ENCODE measurements around the gene PCK1. TPM values are rescaled to one million over a fixed set of nuclear protein-coding genes. Genes with fewer than 3 reads are reported as not detected.

PCK1 gene
- total and polyA plus RNA-seq, 2 of the 13 experiments (the other 11 are each of a cell fraction or from before 2014, with no cell fraction given) = 6.5 to 12.6 TPM

DNA sequence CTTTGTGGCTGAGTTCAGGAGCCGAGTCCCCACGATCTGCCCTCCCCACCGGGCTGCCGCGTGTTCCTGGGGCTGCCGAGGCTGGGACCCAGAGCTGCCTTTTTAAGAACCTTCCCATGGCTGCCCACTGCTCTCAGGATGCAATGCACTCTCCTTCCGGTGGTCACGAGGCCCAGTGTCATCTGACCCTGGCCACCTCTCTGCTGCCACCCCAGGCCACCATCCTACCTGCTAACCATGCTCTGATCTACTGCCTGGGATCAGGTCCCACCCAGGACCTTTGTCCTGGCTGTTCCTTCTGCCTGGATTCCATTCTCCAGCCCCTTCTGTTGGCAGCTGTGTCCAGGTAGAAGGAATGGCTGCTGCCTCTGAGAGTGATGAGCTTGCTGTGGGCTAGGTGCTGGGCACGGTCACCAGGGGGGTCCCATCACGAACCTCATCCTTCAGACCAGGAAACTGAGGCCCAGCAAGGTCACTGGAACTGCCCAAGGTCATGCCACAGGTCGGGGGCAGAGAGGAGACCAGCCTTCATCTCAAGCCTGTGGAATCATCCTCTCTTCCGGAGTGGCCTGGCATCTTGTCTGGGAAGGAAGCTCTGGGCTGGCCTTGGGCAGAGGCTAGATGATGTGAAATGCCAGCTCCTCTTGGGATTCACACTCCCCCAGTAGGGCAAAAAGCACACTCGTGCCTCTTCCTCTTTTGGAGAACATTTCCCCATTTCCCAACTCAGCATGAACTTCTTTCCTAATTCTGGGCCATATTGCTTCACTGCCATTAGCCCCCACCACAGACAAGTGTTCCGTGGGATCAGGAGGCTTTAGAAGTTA lies 20.5 kb downstream of the PCK1 start (continued):
- TF ChIP-seq, protein P1, sequence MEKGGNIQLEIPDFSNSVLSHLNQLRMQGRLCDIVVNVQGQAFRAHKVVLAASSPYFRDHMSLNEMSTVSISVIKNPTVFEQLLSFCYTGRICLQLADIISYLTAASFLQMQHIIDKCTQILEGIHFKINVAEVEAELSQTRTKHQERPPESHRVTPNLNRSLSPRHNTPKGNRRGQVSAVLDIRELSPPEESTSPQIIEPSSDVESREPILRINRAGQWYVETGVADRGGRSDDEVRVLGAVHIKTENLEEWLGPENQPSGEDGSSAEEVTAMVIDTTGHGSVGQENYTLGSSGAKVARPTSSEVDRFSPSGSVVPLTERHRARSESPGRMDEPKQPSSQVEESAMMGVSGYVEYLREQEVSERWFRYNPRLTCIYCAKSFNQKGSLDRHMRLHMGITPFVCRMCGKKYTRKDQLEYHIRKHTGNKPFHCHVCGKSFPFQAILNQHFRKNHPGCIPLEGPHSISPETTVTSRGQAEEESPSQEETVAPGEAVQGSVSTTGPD (CRISPR knock-in tag; IDR thresholded peaks at IDR 0.05) = no peak
- TF ChIP-seq GATAD1 (CRISPR knock-in tag; IDR thresholded peaks at IDR 0.05) = 0 out of 2 replicates have a peak, but pooled peaks have one; percentile 27
- peak; percentile 42; the same call in 1 of the 2 replicates for TF ChIP-seq SPEN (CRISPR knock-in tag; IDR thresholded peaks at IDR 0.05; ENCODE audit: low read depth)
- TF ChIP-seq ZFP91 (CRISPR knock-in tag; IDR thresholded peaks at IDR 0.05; ENCODE audit: borderline replicate concordance) = peak; percentile 60; the same call in 1 of the 2 replicates
- TF ChIP-seq, protein P2, sequence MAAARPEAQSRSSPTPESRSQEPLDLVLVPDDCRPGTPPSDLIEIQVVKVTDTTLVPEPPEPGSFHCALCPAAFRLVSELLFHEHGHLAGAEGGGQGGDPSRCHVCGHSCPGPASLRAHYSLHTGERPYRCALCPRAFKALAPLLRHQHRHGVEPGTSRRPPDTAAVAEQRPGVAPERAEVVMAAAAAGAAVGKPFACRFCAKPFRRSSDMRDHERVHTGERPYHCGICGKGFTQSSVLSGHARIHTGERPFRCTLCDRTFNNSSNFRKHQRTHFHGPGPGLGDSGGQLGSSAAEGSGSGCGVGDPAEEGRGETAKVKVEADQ (CRISPR knock-in tag; IDR thresholded peaks at IDR 0.05; ENCODE audit: borderline replicate concordance) = 0 out of 2 replicates have a peak, but pooled peaks have one; percentile 30
- peak; percentile 74 for TF ChIP-seq GABPB1 (CRISPR knock-in tag; IDR thresholded peaks at IDR 0.05)
- TF ChIP-seq POGZ (CRISPR knock-in tag; IDR thresholded peaks at IDR 0.05) = peak; percentile 12
- peak; percentile 48 for TF ChIP-seq YY1 (IDR thresholded peaks at IDR 0.05; ENCODE audit: insufficient read depth, insufficient replicate concordance, low read depth, low read length)
- peak; percentile 34; the same call in 1 of the 2 replicates for TF ChIP-seq NR2C2 (CRISPR knock-in tag; IDR thresholded peaks at IDR 0.05; ENCODE audit: borderline replicate concordance)
- TF ChIP-seq MXD4 (CRISPR knock-in tag; IDR thresholded peaks at IDR 0.05) = no peak
- TF ChIP-seq HHEX (CRISPR knock-in tag; IDR thresholded peaks at IDR 0.05) = no peak
- peak; percentile 84 for TF ChIP-seq ZNF687 (CRISPR knock-in tag; IDR thresholded peaks at IDR 0.05)
- TF ChIP-seq MLXIP (CRISPR knock-in tag; IDR thresholded peaks at IDR 0.05; ENCODE audit: borderline replicate concordance) = no peak
